HCT116 (cell line): ENCODE data around the gene CDK14. TPM values are rescaled to one million over a fixed set of nuclear protein-coding genes. Genes with fewer than 3 reads are reported as not detected.

Source experiments
- ATAC-seq: fragments of 200-7000 bp; cut with Tn5 transposase; 2 replicates; pipeline ENCODE4 v1.9.1; 2020; ENCODE audit warnings: mild to moderate bottlenecking, moderate library complexity
- BruUV-seq: library from RNA; stranded (reverse); fragments of 400-500 nt; replicated peaks from 2 replicates; lab custom pipeline; 2021; lab: Mats Ljungman, UMichigan
- CTCF ChIA-PET: fragments of 300-600 bp; sonication (Branson Sonifier 250); formaldehyde crosslinking; loops from one replicate; lab custom pipeline; 2021; ENCODE audit warnings: antibody characterized with exemption; lab: Charles Lee
- POLR2A ChIA-PET: fragments of 300-600, 350-600 bp; sonication (Branson Sonifier 250); formaldehyde crosslinking; loops from one replicate; lab custom pipeline; 2021; ENCODE audit warnings: antibody characterized with exemption; lab: Charles Lee
- RAD21 ChIA-PET, 2 experiments: fragments of 300-600 bp; sonication (Branson Sonifier 250); formaldehyde crosslinking; loops; one replicate each; lab custom pipeline; 2023; ENCODE audit warnings: low total read pairs in 2 of 2; ENCODE audit not compliant: uncharacterized antibody in 2 of 2, unreplicated experiment in 2 of 2, low non-redundant PET in 1 of 2; lab: Charles Lee
- DNase-seq: peaks from one replicate; pipeline ENCODE4 v3.0.0-alpha.2; 2010; ENCODE audit warnings: low read depth, low spot score
- H2AFZ ChIP-seq: fragments of 200-600 bp; shearing (Covaris generic), sonication (generic); 2 replicates; pipeline ENCODE4 v1.6.1; 2017; ENCODE audit warnings: low read depth, mixed run types, mixed read lengths, antibody characterized with exemption, low read length; ENCODE audit not compliant: poor library complexity, severe bottlenecking
- H3K27ac ChIP-seq: 2 replicates; pipeline ENCODE4 v1.5.1; 2012; ENCODE audit warnings: low read depth, low read length
- H3K27me3 ChIP-seq: fragments of 200-600 bp; sonication (generic); 2 replicates; pipeline ENCODE4 v1.6.1; 2016; ENCODE audit warnings: mixed run types, low read length, mixed read lengths; ENCODE audit not compliant: insufficient read depth
- H3K36me3 ChIP-seq, 2 experiments: fragments of 200-500 bp in 1 of 2; fragments of 200-600 bp in 1 of 2; sonication (Bioruptor generic) in 1 of 2; sonication (generic) in 1 of 2; 2 replicates each; pipeline versions ENCODE4 v1.5.1 to v1.6.1; 2014 to 2016; ENCODE audit warnings: low read length in 2 of 2, inconsistent platforms in 1 of 2, mixed read lengths in 1 of 2, mixed run types in 1 of 2; ENCODE audit not compliant: insufficient read depth in 2 of 2, control insufficient read depth in 1 of 2
- H3K4me1 ChIP-seq, 2 experiments: fragments of 200-600 bp in 1 of 2; sonication (generic) in 1 of 2; 2 replicates each; pipeline versions ENCODE4 v1.5.1 to v1.6.1; 2012 to 2017; ENCODE audit warnings: low read length in 2 of 2, inconsistent platforms in 1 of 2, mild to moderate bottlenecking in 1 of 2, mixed read lengths in 1 of 2, mixed run types in 1 of 2, moderate library complexity in 1 of 2; ENCODE audit not compliant: insufficient read depth in 2 of 2, control insufficient read depth in 1 of 2
- H3K4me2 ChIP-seq: fragments of 200-600 bp; sonication (generic); 2 replicates; pipeline ENCODE4 v1.6.1; 2017; ENCODE audit warnings: mixed run types, low read length, mixed read lengths
- H3K4me3 ChIP-seq, 2 experiments: fragments of 200-600 bp in 1 of 2; sonication (generic) in 1 of 2; replicated peaks in 1 of 2; 2 replicates each; pipeline ENCODE4 v1.5.1; 2011 to 2016; ENCODE audit warnings: low read length in 2 of 2, control low read depth in 1 of 2, low read depth in 1 of 2, mild to moderate bottlenecking in 1 of 2, mixed read lengths in 1 of 2, mixed run types in 1 of 2
- H3K79me2 ChIP-seq: fragments of 200-600 bp; sonication (generic); 2 replicates; pipeline ENCODE4 v1.6.1; 2017; ENCODE audit warnings: mild to moderate bottlenecking, mixed run types, low read length, moderate library complexity, mixed read lengths; ENCODE audit not compliant: insufficient read depth
- H3K9ac ChIP-seq: fragments of 200-600 bp; sonication (generic); 2 replicates; pipeline ENCODE4 v1.6.1; 2016; ENCODE audit warnings: low read length, mixed read lengths
- H3K9me2 ChIP-seq: fragments of 200-600 bp; sonication (generic), shearing (Covaris generic); 2 replicates; pipeline ENCODE4 v1.6.1; 2017; ENCODE audit warnings: mixed run types, mild to moderate bottlenecking, moderate library complexity; ENCODE audit not compliant: insufficient read depth
- H3K9me3 ChIP-seq, 2 experiments: fragments of 200-500 bp in 1 of 2; fragments of 200-600 bp in 1 of 2; sonication (Bioruptor generic) in 1 of 2; sonication (generic) in 1 of 2; 2 replicates each; pipeline ENCODE4 v1.6.1; 2014 to 2017; ENCODE audit warnings: low read length in 2 of 2, mixed read lengths in 2 of 2, inconsistent platforms in 1 of 2, low read depth in 1 of 2, mild to moderate bottlenecking in 1 of 2, mixed run types in 1 of 2, moderate library complexity in 1 of 2; ENCODE audit not compliant: control insufficient read depth in 1 of 2, insufficient read depth in 1 of 2
- H4K20me1 ChIP-seq: fragments of 200-600 bp; sonication (generic), shearing (Covaris generic); 2 replicates; pipeline ENCODE4 v1.6.1; 2017; ENCODE audit warnings: mixed run types, mild to moderate bottlenecking, moderate library complexity; ENCODE audit not compliant: insufficient read depth
- ELF1 ChIP-seq: IDR thresholded peaks from 2 replicates; pipeline ENCODE4 v1.6.1; 2012; ENCODE audit warnings: low read depth, borderline replicate concordance
- TCF7L2 ChIP-seq: IDR thresholded peaks from 2 replicates; pipeline ENCODE4 v1.7.0; 2011; ENCODE audit warnings: borderline replicate concordance, inconsistent platforms; ENCODE audit not compliant: insufficient read depth, insufficient read length; ENCODE audit errors: extremely low read depth
- ZBTB33 ChIP-seq: IDR thresholded peaks from 2 replicates; pipeline ENCODE4 v1.6.1; 2011; ENCODE audit warnings: mild to moderate bottlenecking, low read length, moderate library complexity; ENCODE audit not compliant: insufficient replicate concordance; ENCODE audit errors: extremely low read depth
- ZNF274 ChIP-seq: fragments of 200-500 bp; sonication (Bioruptor generic); IDR thresholded peaks from 2 replicates; pipeline ENCODE4 v1.6.1; 2014; ENCODE audit warnings: mild to moderate bottlenecking, low read depth, low read length, inconsistent platforms
- intact Hi-C: fragments of 100-400 bp; cut with micrococcal nuclease; formaldehyde crosslinking; loops from 2 replicates; pipeline ENCODE4 v1.10.0; 2022
- total RNA-seq: library from RNA; stranded (reverse); gene quantifications from one replicate; pipeline ENCODE4 v1.2.1, GENCODE V29; 2021; ENCODE audit not compliant: unreplicated experiment

The CDK14 gene
- total RNA-seq, 1 experiment from 2014 or later: 10.2 TPM

GRCh38 chr7:90818341-90818740, 222.2 kb downstream of the CDK14 start:
- no peak overlapping the region for H3K27ac ChIP-seq
- H4K20me1 ChIP-seq: no peaks in the 10 kb centered on the region
- no TSS peak for BruUV-seq
- H3K36me3 ChIP-seq: no peaks in the 10 kb centered on the region
- ChIA-PET RAD21 (no interaction called here), CTCF (no interaction called here), POLR2A (no interaction called here)
- no peaks in the 10 kb centered on the region for H3K9me2 ChIP-seq
- H3K9ac ChIP-seq: no peak overlapping the region
- H3K4me2 ChIP-seq: no peak overlapping the region
- intact Hi-C loops: no loop called here
- ATAC-seq (no peak), DNase-seq (no peak)
- H3K9me3 ChIP-seq: no peaks in the 10 kb centered on the region
- H3K4me1 ChIP-seq: peaks cover 6 to 13% of the 10 kb centered on the region in 2 experiments; a peak in 3 of 4 replicates
- TF ChIP-seq TCF7L2: no peak
- TF ChIP-seq ELF1: no peak
- no peak overlapping the region for H2AFZ ChIP-seq
- no peak overlapping the region for H3K4me3 ChIP-seq
- no peaks in the 10 kb centered on the region for H3K79me2 ChIP-seq
- H3K27me3 ChIP-seq: no peaks in the 10 kb centered on the region

DNA sequence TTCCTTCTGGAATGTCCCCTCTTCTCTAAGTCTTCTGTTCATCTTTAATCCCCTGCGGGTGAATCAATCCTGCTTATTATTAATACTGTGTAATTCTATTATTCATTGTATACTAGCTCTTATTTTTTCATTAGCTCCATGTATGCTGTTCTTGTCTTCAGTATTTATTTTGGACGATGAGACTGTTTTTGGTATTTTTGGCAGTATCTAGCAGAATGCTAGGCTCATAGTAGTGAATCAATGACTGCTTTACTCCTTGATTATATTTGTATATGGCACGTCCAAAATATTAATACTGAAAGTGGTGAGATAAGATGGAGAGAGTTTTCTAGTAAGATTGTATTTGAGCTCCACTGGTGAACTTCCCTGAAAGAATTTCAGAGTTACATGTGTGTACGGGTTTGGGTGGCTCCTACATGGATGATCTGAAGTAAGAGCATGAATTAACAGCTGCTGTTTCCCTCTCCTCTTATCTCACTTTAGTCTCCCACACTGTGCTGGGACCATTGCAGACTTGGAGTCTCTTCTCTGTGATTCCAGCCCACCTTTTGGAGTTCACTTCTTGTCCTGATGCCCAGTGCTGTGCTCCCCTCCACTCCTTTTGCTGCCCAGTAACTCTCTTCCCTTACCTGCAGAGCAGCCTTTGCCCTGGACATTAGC, 226.0 kb downstream of the CDK14 start:
- Histone ChIP-seq H3K4me1 (peaks cover 1 to 4% of the 10 kb centered on the region in 2 experiments; a peak in 3 of 4 replicates), H3K27me3 (no peaks in the 10 kb centered on the region), H3K9me2 (no peaks in the 10 kb centered on the region), H3K9me3 (no peaks in the 10 kb centered on the region), H3K27ac (no peak overlapping the region), H3K79me2 (no peaks in the 10 kb centered on the region), H3K4me2 (no peak overlapping the region), H2AFZ (no peak overlapping the region), H3K9ac (no peak overlapping the region), H4K20me1 (no peaks in the 10 kb centered on the region), H3K4me3 (no peak overlapping the region), H3K36me3 (no peaks in the 10 kb centered on the region)
- no TSS peak for BruUV-seq
- no peak for DNase-seq
- ChIA-PET POLR2A (no interaction called here), CTCF (no interaction called here), RAD21 (no interaction called here)
- intact Hi-C loops: no loop called here
- no peak for ATAC-seq
- TF ChIP-seq ZNF274 (no peak), ZBTB33 (no peak)
